B cell (primary cell): ENCODE results near the gene SLC17A4. TPM values are rescaled to one million over a fixed set of nuclear protein-coding genes. Genes with fewer than 3 reads are reported as not detected.

Experiments
- ATAC-seq: fragments of 200-7000 bp; cut with Tn5 transposase; one replicate; pipeline ENCODE4 v1.10.0; 2021; ENCODE audit warnings: low read depth, mild to moderate bottlenecking, moderate number of reproducible peaks, moderate library complexity
- CTCF ChIA-PET: fragments of 350-600 bp; sonication (Branson Sonifier 250); formaldehyde crosslinking; loops from one replicate; lab custom pipeline; 2021; ENCODE audit warnings: antibody characterized with exemption, inconsistent platforms; lab: Charles Lee
- POLR2A ChIA-PET: fragments of 350-600 bp; sonication (Branson Sonifier 250); formaldehyde crosslinking; loops from one replicate; lab custom pipeline; 2021; ENCODE audit warnings: antibody characterized with exemption; lab: Charles Lee
- DNase-seq: peaks from one replicate; pipeline ENCODE4 v3.0.0; 2013
- H2AFZ ChIP-seq: 2 replicates; pipeline ENCODE4 v1.6.1; 2012; ENCODE audit warnings: mild to moderate bottlenecking, low read depth, low read length; ENCODE audit not compliant: insufficient read depth, poor library complexity, severe bottlenecking
- H3K27ac ChIP-seq, 2 donors: 1 replicate in 1 of 2; 2 replicates in 1 of 2; pipeline ENCODE4 v1.5.1; 2012 to 2013; ENCODE audit warnings: low read length in 2 of 2, mild to moderate bottlenecking in 2 of 2, moderate library complexity in 1 of 2
- H3K27me3 ChIP-seq, 4 experiments: fragments of 200-600 bp in 1 of 4; sonication (generic) in 1 of 4; replicated peaks in 1 of 4; 1 replicate in 2 of 4; 2 replicates in 2 of 4; pipeline versions ENCODE4 v1.6.1 to v1.7.0; 2013 to 2016; ENCODE audit warnings: low read length in 3 of 4, mild to moderate bottlenecking in 2 of 4, mixed read lengths in 1 of 4, moderate library complexity in 1 of 4; ENCODE audit not compliant: insufficient read depth in 4 of 4, control insufficient read depth in 3 of 4; ENCODE audit errors: control extremely low read depth in 1 of 4
- H3K36me3 ChIP-seq, 2 experiments: replicated peaks in 1 of 2; 1 replicate in 1 of 2; 2 replicates in 1 of 2; pipeline versions ENCODE4 v1.6.1 to v1.7.1; 2013; ENCODE audit warnings: low read length in 1 of 2; ENCODE audit not compliant: insufficient read depth in 2 of 2, control insufficient read depth in 1 of 2; ENCODE audit errors: control extremely low read depth in 1 of 2, extremely low read depth in 1 of 2
- H3K4me1 ChIP-seq, 2 donors: fragments of 200-600 bp in 1 of 2; sonication (generic) in 1 of 2; 1 replicate in 1 of 2; 2 replicates in 1 of 2; pipeline versions ENCODE4 v1.5.1 to v1.6.1; 2013 to 2017; ENCODE audit warnings: low read length in 2 of 2; ENCODE audit not compliant: control insufficient read depth in 2 of 2, insufficient read depth in 2 of 2
- H3K4me2 ChIP-seq: replicated peaks from 2 replicates; pipeline ENCODE3; 2012; ENCODE audit warnings: mild to moderate bottlenecking, low read depth, low read length; ENCODE audit not compliant: poor library complexity, severe bottlenecking
- H3K4me3 ChIP-seq, 5 experiments: fragments of 200-600 bp in 1 of 5; sonication (generic) in 1 of 5; 1 replicate in 3 of 5; 2 replicates in 2 of 5; pipeline versions ENCODE4 v1.5.1 to v1.7.0; 2011 to 2016; ENCODE audit warnings: low read length in 4 of 5, mild to moderate bottlenecking in 4 of 5, low read depth in 2 of 5, control low read depth in 1 of 5, moderate library complexity in 1 of 5; ENCODE audit not compliant: insufficient read depth in 1 of 5; ENCODE audit errors: control extremely low read depth in 1 of 5, extremely low read depth in 1 of 5
- H3K79me2 ChIP-seq: fragments of 200-600 bp; sonication (generic); one replicate; pipeline ENCODE4 v1.6.0; 2016; ENCODE audit warnings: low read length; ENCODE audit not compliant: control insufficient read depth, insufficient read depth
- H3K9ac ChIP-seq: fragments of 200-600 bp; sonication (generic); 2 replicates; pipeline ENCODE4 v1.6.1; 2017; ENCODE audit warnings: mild to moderate bottlenecking, low read length, moderate library complexity
- H3K9me3 ChIP-seq, 3 donors: one replicate each; pipeline versions ENCODE4 v1.6.1 to v1.7.1; 2013; ENCODE audit warnings: low read length in 2 of 3; ENCODE audit not compliant: control insufficient read depth in 2 of 3, insufficient read depth in 1 of 3; ENCODE audit errors: control extremely low read depth in 1 of 3
- H4K20me1 ChIP-seq: 2 replicates; pipeline ENCODE4 v1.6.0; 2012; ENCODE audit warnings: mild to moderate bottlenecking, low read length; ENCODE audit not compliant: insufficient read depth, control insufficient read depth, poor library complexity, severe bottlenecking
- H3K27ac Mint-ChIP-seq: one replicate; pipeline ENCODE4 v1.8.0; 2021; ENCODE audit warnings: mixed read lengths
- H3K27me3 Mint-ChIP-seq: one replicate; pipeline ENCODE4 v1.8.0; 2021; ENCODE audit warnings: mixed read lengths
- H3K4me1 Mint-ChIP-seq: one replicate; pipeline ENCODE4 v1.8.0; 2021; ENCODE audit warnings: mixed read lengths
- H3K4me3 Mint-ChIP-seq: one replicate; pipeline ENCODE4 v1.8.0; 2021; ENCODE audit warnings: mixed read lengths
- H3K9me3 Mint-ChIP-seq: one replicate; pipeline ENCODE4 v1.8.0; 2022; ENCODE audit warnings: mixed read lengths; ENCODE audit not compliant: insufficient read depth
- EZH2 ChIP-seq: IDR thresholded peaks from 2 replicates; pipeline ENCODE4 v1.6.1; 2012; ENCODE audit warnings: borderline replicate concordance, low read depth, mild to moderate bottlenecking, moderate library complexity, low read length; ENCODE audit not compliant: insufficient read depth, poor library complexity, severe bottlenecking
- WGBS: methylation state at CpG from one replicate; pipeline ENCODE4 v1.1.5; 2013; ENCODE audit warnings: missing lambda C conversion rate; ENCODE audit not compliant: insufficient coverage; 5-methylcytosine and 5-hydroxymethylcytosine counted together
- intact Hi-C: fragments of 100-400 bp; cut with micrococcal nuclease; formaldehyde crosslinking; loops from one replicate; pipeline ENCODE4 v1.10.0; 2022
- polyA plus RNA-seq: library from polyadenylated mRNA; depleted of rRNA; stranded (reverse); fragments of >200 nt; gene quantifications from 2 replicates; pipeline ENCODE4 v1.2.3, GENCODE V29; 2012
- total RNA-seq, 2 donors: library from RNA; stranded (reverse); fragments of 120-200 nt in 1 of 2; gene quantifications; 1 replicate in 1 of 2; 2 replicates in 1 of 2; pipeline versions ENCODE4 v1.2.3 to v1.2.4, GENCODE V29; 2013 to 2022
- TF ChIP-seq, protein P1 (sequence below): fragments of 200-600 bp; IDR thresholded peaks from one replicate; pipeline ENCODE4 v1.8.0; 2022; ENCODE audit warnings: antibody characterized with exemption, mild to moderate bottlenecking

SLC17A4 gene
- total and polyA plus RNA-seq, 2 donors (not counting 1 experiment from before 2014, with no cell fraction given), result not detected

DNA sequence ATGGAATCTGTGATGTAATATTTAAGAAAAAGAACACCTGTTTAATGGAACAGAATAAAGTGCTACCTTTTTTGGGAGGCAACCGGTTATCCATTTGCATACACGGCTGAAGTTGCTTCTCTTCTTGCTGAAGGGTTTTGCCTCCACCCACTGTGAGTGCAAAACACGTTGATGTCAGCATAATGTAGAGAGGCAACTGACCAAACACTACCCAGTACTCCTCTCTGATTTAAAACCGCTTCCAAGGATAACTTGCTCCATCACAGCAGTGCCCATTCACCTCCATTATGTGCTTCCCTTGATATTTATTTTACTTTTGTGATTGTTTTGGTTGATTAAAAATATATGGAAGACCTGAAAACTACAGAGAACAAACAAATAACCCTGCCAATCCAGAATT lies 75.9 kb downstream of the SLC17A4 start:
- ChIA-PET CTCF (no interaction called here), POLR2A (no interaction called here)
- DNase-seq, result no peak
- intact Hi-C loops, result no loop called here
- Histone ChIP-seq H3K9ac (no peak overlapping the region), H3K9me3 (no peaks in the 10 kb centered on the region), H3K27ac (no peak overlapping the region), H3K4me2 (no peak overlapping the region), H3K4me1 (no peaks in the 10 kb centered on the region), H3K27me3 (peaks cover 0 to 6% (median 2%) of the 10 kb centered on the region in 4 experiments), H2AFZ (no peak overlapping the region), H3K36me3 (no peaks in the 10 kb centered on the region), H3K79me2 (no peaks in the 10 kb centered on the region), H4K20me1 (no peaks in the 10 kb centered on the region), H3K4me3 (no peak overlapping the region)
- no peak for TF ChIP-seq EZH2
- TF ChIP-seq, protein P1, sequence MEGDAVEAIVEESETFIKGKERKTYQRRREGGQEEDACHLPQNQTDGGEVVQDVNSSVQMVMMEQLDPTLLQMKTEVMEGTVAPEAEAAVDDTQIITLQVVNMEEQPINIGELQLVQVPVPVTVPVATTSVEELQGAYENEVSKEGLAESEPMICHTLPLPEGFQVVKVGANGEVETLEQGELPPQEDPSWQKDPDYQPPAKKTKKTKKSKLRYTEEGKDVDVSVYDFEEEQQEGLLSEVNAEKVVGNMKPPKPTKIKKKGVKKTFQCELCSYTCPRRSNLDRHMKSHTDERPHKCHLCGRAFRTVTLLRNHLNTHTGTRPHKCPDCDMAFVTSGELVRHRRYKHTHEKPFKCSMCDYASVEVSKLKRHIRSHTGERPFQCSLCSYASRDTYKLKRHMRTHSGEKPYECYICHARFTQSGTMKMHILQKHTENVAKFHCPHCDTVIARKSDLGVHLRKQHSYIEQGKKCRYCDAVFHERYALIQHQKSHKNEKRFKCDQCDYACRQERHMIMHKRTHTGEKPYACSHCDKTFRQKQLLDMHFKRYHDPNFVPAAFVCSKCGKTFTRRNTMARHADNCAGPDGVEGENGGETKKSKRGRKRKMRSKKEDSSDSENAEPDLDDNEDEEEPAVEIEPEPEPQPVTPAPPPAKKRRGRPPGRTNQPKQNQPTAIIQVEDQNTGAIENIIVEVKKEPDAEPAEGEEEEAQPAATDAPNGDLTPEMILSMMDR, result no peak
- no peak for ATAC-seq
- 93% methylated on average over 2 of the region's 4 CpGs for WGBS
- Mint-ChIP-seq H3K4me1 (no peaks in the 10 kb centered on the region), H3K9me3 (peaks cover 4% of the 10 kb centered on the region), H3K27ac (no peak overlapping the region), H3K27me3 (peaks cover 35% of the 10 kb centered on the region), H3K4me3 (no peak overlapping the region)

Other genes with a start within 250 kb of the SLC17A4 start
- gene SCGN, start 102.5 kb upstream of the SLC17A4 start, total RNA-seq, result not detected in 2 replicates
- gene SCGN, start 102.5 kb upstream of the SLC17A4 start, polyA plus RNA-seq, result not detected in 2 replicates
- gene SLC17A1, start 77.3 kb downstream of the SLC17A4 start, total RNA-seq, result not detected in 2 replicates
- gene SLC17A1, start 77.3 kb downstream of the SLC17A4 start, polyA plus RNA-seq, result not detected in 2 replicates
- not detected in 2 replicates for gene SLC17A3, start 119.5 kb downstream of the SLC17A4 start, total RNA-seq
- gene SLC17A3, start 119.5 kb downstream of the SLC17A4 start, polyA plus RNA-seq, result 0.19 TPM in 1 of 2 replicates, not detected in the other
- not detected in 2 replicates for gene SLC17A2, start 175.9 kb downstream of the SLC17A4 start, total RNA-seq
- not detected in 2 replicates for gene SLC17A2, start 175.9 kb downstream of the SLC17A4 start, polyA plus RNA-seq
- gene TRIM38, start 208.1 kb downstream of the SLC17A4 start, total RNA-seq, result 57.2 and 57.5 TPM in 2 replicates
- 29.3 and 33.3 TPM in 2 replicates for gene TRIM38, start 208.1 kb downstream of the SLC17A4 start, polyA plus RNA-seq